HS-5 (cell line): ENCODE measurements around the gene CREB1.
"Not testable (repeated sequence)": the region's sequence is repeated elsewhere in the genome, so short reads cannot be mapped to it uniquely, and the experiment has no call there.

Experiments
- DNase-seq: peaks from one replicate; pipeline ENCODE4 v3.0.0-alpha.2; 2012; ENCODE audit warnings: low read depth

The CREB1 gene

DNA sequence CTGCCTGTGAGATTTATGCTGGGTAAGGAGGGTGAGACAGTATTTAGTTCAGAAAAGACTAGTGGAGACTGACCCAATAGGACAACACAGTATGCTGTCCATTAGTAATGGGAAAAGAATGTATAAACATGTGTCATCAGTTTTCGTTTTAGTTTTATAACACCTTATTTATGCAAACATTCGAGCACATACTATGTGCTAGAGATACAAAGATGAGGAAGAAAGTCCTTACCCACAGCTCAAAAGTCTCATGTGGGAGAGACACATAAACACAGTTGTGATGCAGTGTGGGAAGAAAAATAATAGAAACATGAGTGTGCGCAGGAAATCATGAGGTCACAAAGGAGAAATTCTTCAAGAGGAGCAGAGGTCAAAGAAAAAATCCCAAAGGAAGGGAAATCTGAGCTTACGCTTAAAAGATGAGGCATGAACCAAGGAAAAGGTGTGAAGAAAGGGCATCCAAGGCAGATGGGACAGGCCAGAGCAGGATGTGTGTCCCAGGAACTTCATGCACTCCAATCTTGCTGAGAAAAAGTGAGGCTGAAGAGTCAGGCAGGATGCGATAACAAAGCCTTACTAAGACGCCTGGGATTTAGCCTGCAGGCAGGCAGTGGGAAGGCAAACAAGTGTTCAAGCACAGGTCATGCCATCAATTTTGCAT lies 87.4 kb downstream of the CREB1 start:
- peak; percentile 98 for DNase-seq

DNA sequence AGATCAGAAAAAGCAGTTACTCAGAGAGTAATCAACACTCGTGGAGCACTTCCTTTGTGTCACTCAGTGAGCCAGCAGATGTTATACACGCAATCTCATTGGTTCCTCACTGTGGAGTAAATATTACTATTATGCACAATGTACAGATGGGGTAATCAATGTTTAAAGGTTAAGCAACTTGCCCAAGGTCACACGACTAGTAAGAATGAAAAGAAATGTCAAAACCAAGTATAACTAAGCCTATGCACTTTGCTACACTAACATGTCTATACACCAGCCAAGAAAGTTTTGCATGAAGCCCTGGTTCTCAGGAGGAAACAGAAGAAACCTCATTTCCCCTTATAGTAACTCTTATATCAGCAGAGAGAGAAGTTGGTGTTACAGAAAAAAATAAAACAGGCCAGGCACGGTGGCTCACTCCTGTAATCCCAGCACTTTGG lies 90.0 kb downstream of the CREB1 start:
- no peak for DNase-seq

GRCh38 chr2:207621501-207622039 lies 91.8 kb downstream of the CREB1 start:
- no peak for DNase-seq

DNA sequence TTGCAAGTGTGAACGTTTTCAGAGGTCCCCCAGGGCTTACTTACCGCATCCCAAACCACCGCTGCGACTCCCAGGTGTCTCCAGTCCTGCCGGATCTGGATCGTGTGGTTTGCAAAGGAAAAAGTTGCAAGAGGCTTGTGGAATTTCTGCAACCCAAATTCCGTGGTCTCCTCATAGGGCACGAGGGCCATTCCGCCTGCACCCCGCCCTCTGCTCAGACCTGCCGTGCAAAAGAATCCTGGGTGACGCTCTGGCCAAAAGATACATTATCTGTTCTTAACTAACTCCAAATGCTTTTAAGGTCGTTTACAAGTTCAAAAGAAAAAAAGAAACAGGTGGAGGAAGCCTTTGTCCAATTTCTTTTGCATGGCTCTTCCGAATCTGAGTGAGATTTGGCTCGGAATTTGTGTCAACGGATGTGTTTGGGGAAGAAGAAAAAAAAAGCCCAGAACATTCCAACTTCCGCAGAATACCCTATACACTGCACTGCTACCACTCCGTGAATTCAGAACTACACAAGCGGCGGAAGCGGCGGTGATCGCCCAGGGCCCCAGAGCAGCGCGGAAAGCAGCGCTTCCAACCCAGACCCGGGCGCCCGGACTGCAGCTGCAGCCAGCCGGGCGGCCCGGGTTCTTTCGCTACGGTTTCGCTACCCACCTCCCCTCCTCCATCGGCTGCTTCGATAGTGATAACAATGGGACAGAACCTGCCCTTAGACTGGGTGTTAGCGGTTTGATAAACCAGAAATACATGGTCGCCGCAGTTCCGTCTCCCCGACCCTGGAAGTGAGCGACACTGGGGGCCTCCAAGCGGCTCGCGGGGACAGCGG lies 94.6 kb downstream of the CREB1 start:
- DNase-seq, result peak; percentile 29

DNA sequence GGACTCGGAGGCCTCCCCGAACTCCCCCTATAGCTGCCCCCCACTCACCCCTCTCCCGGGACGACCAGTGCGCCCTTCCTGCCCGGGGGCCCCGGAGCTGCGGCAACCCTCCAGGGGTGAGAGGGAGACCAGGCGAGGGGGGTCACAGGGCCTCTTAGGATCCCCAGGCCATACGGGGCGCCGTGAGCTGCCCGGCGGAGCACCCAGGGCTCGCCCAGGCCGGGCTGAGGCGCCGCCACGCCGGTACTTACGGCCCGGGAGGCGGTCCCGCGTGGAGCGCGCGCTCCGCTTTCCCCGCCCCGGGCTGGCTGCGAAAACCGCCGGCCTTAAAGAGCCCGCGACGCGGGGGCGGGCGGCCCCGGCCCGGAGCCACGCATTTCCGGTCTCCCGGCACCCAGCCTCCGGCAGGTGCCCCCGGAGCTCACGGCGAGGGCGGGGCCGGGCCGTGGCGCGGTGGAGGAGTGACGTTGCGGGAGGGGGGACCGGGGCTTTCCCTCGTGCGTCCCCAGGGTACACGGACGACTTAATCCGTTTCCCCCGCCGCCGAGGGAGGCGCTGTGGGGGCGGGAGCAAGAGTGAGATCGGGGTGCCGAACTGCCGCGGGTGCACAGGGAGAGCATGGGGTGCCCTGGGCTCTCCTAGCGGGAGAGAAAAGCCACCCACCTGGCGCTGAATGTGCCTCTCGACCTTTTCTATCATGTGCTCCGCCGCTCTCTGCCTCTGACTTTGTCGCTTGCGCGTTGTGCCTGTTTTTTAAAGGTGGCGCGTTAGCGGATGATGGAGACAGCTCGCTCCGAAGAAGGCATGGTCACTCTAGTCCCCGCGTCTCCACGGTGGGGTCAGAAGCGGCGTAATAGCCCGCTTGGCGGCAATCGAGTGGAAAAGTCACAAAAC lies 95.5 kb downstream of the CREB1 start, which contains the start of gene METTL21A:
TSS of gene METTL21A (minus strand) at position 381 of the 894 bp plus-strand sequence. CDS start 1,019 bp downstream, outside the sequence.
- peak; percentile 58 for DNase-seq

DNA sequence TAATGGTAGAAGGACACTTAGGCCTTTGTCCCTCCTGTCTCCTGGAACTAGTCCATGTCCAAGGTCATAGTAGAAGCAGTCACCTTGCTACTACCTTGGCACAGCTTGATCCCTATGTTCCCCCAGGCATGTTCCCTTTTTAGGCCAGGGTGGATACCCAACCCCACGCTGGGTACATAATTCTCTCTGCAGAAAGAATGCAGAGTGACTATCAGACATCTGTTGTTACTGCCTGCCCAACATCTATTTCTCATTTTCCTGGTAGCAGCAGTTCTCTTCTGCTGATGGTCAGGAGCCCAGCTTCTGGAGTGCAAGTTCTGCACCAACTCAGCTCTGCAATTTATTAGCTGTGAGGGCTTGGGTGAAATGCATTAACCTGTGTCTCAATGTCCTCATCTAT lies 99.8 kb downstream of the CREB1 start:
- no peak for DNase-seq

GRCh38 chr2:207630491-207630890 lies 100.7 kb downstream of the CREB1 start:
- DNase-seq, result no peak

GRCh38 chr2:207632575-207633493 lies 103.1 kb downstream of the CREB1 start:
- peak; percentile 43 for DNase-seq

DNA sequence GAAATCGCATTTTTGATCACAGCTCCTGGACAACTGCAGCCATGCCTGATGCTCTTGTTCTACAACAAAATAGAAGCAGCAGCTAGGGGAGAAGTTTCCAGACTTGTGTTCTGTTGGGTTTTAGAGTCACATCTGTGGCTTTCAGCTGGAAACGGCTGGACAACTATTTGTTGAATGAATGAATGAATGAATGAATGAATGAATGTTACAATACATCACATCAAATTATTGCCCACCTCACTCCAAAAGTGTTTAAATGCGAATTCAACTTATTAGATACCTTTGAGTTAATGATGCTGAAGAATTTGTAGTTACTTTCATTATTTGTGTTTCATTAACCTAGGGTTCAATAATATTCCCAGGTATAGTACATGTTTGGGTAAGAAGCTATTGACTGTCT lies 103.9 kb downstream of the CREB1 start:
- DNase-seq, result no peak

GRCh38 chr2:207635468-207636200 lies 105.9 kb downstream of the CREB1 start:
- no peak for DNase-seq

DNA sequence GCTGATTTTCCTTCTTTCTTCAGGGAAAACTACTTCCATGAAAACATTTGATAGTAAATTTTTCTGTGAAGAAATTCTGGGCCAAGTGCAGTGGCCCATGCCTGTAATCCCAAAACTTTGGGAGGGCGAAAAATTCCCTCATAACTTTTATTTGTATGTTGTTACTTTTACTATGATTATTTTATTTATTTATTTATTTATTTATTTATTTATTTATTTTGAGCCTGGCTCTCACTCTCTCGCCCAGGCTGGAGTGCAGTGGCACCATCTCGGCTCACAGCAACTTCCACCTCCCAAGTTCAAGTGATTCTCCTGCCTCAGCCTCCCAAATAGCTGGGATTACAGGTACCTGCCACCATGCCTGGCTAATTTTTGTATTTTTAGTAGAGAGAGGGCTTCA lies 109.5 kb downstream of the CREB1 start:
- DNase-seq, result not testable (repeated sequence)

DNA sequence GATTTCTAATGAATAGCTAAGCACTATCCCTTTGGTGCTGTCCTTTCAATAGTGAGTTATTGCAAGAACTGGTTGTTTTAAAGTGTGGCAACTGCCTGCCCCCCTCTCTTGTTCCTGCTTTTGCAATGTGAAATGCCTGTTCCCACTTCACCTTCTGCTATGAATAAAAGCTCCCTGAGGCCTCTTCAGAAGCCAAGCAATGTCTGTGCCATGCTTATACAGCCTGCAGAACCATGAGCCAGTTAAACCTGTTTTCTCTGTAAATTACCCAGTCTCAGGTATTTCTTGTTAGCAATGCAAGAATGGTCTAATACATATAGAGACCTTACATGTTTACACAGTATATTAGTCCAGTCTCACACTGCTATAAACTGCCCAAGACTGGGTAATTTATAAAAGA lies 110.4 kb downstream of the CREB1 start:
- DNase-seq, result no peak

DNA sequence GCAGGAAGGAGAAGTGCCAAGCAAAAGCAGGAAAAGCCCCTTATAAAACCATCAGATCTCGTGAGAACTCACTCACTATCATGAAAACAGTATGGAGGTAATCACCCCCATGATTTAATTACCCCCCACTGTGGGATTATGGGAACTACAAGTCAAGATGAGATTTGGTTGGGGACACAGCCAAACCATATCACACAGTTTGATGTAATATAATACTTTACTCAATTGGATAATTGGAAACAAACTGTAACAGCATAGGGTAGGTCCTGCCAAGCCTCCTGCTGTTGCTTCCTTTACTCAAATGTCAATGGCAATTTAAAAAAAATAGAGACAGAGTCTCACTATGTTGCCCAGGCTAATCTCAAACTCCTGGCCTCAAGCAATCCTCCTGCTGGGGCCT lies 110.9 kb downstream of the CREB1 start:
- DNase-seq, result no peak

DNA sequence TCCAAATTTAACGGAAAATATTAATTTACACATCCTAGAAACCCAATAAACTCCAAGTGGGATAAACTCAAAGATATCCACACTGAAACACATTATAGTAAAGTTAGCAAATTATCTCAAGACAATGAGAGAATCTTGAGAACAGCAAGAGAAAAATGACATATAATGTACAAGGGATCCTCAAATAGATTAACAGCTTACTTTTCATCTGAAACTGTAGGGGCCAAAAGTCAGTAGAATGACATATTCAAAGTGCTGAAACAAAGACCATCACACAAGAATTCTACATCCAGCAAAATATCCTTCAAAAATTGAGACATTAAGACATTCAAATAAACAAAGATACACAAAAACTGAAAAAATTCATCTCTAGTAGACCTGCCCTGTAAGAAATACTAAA lies 114.1 kb downstream of the CREB1 start:
- no peak for DNase-seq

DNA sequence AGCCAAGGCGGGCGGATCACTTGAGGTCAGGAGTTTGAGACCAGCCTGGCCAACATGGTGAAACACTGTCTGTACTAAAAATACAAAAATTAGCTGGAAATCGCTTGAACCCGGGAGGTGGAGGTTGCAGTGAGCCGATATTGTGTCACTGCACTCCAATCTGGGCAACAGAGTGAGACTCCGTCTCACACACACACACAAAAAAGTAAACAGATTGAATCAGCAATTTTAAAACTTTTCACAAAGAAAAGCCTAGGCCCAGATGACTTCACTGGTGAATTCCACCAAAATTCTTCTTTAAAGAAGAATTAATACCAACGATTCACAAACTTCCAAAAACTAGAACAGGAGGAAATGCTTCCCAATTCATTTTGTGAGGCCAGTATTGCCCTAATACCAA lies 116.8 kb downstream of the CREB1 start:
- not testable (repeated sequence) for DNase-seq
